ENCODE data around the gene HSPA1A. TPM values are rescaled to one million over a fixed set of nuclear protein-coding genes. Genes with fewer than 3 reads are reported as not detected.

Gene HSPA1A
- total and polyA plus RNA-seq, 9 of the 15 experiments (the other 6 are each of a cell fraction or from before 2014, with no cell fraction given): 2.2 to 273 (median 107) TPM

DNA sequence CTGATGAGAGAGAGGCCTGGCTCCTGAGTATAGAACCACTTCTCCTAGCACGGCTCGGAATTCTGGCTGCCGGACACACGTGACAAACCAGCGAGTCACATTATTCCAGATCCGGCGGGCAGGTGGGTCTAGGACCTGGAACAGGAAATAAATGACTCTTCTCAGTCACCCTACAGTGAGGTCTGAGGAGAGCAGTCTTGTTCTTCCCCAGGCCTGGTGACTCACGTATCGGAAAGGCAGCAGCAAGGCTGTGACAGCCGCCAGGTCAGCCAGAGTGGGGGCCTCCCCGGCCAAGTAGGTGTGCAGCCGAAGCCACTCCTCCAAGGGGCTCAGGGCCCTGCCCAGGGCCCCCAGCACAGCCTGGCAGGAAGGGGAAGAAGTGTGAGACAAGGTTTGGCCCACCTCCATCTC lies 22.6 kb upstream of the HSPA1A start:
- peak; percentile 38 to 60 (median 47) for DNase-seq (ENCODE audit: extremely low read depth in 1 of 4, low spot score in 3 of 4)

More for the DNA sequence above, 22.6 kb upstream of the HSPA1A start:
- in situ Hi-C loops (cut with MboI): no loop called here
- no peak for ATAC-seq
- Histone ChIP-seq H3K27ac (ENCODE audit: extremely low read depth, low read depth, low read length) (peak overlapping the region; percentile 28; the same call in 2 of the 3 replicates), H3K4me1 (replicated peaks in 1 of 2; ENCODE audit: control insufficient read depth in 2 of 2, insufficient read depth in 2 of 2, low read length in 2 of 2) (peaks cover 17 to 44% of the 10 kb centered on the region in 2 experiments), H3K4me3 (no peak overlapping the region), H3K9ac (ENCODE audit: insufficient read depth in 1 of 2, low read depth in 2 of 2, low read length in 2 of 2) (peak overlapping the region in 1 of 2 experiments; percentile 80; a peak in 2 of 4 replicates), H4K20me1 (replicated peaks; ENCODE audit: control insufficient read depth, insufficient read depth, low read length) (0 out of 2 replicates have a peak, but pooled peaks cover 3% of the 10 kb centered on the region), H3K9me3 (replicated peaks; ENCODE audit: control insufficient read depth, insufficient read depth, low read depth, low read length) (no peaks in the 10 kb centered on the region), H3K36me3 (ENCODE audit: control insufficient read depth, insufficient read depth, low read length) (peaks cover 71% of the 10 kb centered on the region), H2AFZ (ENCODE audit: low read depth, low read length) (no peak overlapping the region), H3K9me1 (ENCODE audit: control insufficient read depth, insufficient read depth, low read length) (no peaks in the 10 kb centered on the region), H3K79me2 (ENCODE audit: control insufficient read depth, insufficient read depth, low read length) (peaks cover 59% of the 10 kb centered on the region), H3K4me2 (ENCODE audit: insufficient read depth, low read length) (no peak overlapping the region), H3K27me3 (ENCODE audit: control insufficient read depth in 2 of 2, insufficient read depth in 2 of 2, low read length in 2 of 2) (no peaks in the 10 kb centered on the region)
- WGBS (ENCODE audit: insufficient coverage, low coverage, missing lambda C conversion rate): 85% methylated on average over 12 of the region's 12 CpGs
- CTCF ChIA-PET (ENCODE audit: low intra/inter-chr PET ratio): no interaction called here
- TF ChIP-seq OTX1 (CRISPR knock-in tag; IDR thresholded peaks at IDR 0.05) (no peak), RCOR1 (IDR thresholded peaks at IDR 0.05; ENCODE audit: borderline replicate concordance in 1 of 2, low read depth in 2 of 2, low read length in 2 of 2) (no peak), RBM14 (IDR thresholded peaks at IDR 0.05; ENCODE audit: borderline replicate concordance, insufficient read depth, low read depth, low read length) (0 out of 2 replicates have a peak, but pooled peaks have one; percentile 39), RBFOX2 (IDR thresholded peaks at IDR 0.05; ENCODE audit: low read depth, low read length) (peak; percentile 41), ESRRB (CRISPR knock-in tag; IDR thresholded peaks at IDR 0.05; ENCODE audit: borderline replicate concordance) (no peak), TAL1 (IDR thresholded peaks at IDR 0.05) (no peak), FOXK1 (CRISPR knock-in tag; IDR thresholded peaks at IDR 0.05; ENCODE audit: borderline replicate concordance) (0 out of 2 replicates have a peak, but pooled peaks have one; percentile 27), BHLHE40 (IDR thresholded peaks at IDR 0.05; ENCODE audit: low read length) (no peak), KAT7 (CRISPR knock-in tag; IDR thresholded peaks at IDR 0.05; ENCODE audit: borderline replicate concordance) (0 out of 2 replicates have a peak, but pooled peaks have one; percentile 17), FOSL1 (tag; conservative IDR thresholded peaks at IDR 0.05) (peak; percentile 57; the same call in 1 of the 2 replicates), POLR2G (IDR thresholded peaks at IDR 0.05; ENCODE audit: low read depth, low read length) (0 out of 2 replicates have a peak, but pooled peaks have one; percentile 17)
- TF ChIP-seq, protein P1, sequence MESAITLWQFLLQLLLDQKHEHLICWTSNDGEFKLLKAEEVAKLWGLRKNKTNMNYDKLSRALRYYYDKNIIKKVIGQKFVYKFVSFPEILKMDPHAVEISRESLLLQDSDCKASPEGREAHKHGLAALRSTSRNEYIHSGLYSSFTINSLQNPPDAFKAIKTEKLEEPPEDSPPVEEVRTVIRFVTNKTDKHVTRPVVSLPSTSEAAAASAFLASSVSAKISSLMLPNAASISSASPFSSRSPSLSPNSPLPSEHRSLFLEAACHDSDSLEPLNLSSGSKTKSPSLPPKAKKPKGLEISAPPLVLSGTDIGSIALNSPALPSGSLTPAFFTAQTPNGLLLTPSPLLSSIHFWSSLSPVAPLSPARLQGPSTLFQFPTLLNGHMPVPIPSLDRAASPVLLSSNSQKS (CRISPR knock-in tag; IDR thresholded peaks at IDR 0.05): no peak
- TF ChIP-seq, protein P2, sequence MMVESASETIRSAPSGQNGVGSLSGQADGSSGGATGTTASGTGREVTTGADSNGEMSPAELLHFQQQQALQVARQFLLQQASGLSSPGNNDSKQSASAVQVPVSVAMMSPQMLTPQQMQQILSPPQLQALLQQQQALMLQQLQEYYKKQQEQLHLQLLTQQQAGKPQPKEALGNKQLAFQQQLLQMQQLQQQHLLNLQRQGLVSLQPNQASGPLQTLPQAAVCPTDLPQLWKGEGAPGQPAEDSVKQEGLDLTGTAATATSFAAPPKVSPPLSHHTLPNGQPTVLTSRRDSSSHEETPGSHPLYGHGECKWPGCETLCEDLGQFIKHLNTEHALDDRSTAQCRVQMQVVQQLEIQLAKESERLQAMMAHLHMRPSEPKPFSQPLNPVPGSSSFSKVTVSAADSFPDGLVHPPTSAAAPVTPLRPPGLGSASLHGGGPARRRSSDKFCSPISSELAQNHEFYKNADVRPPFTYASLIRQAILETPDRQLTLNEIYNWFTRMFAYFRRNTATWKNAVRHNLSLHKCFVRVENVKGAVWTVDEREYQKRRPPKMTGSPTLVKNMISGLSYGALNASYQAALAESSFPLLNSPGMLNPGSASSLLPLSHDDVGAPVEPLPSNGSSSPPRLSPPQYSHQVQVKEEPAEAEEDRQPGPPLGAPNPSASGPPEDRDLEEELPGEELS (CRISPR knock-in tag; IDR thresholded peaks at IDR 0.05; ENCODE audit: borderline replicate concordance): peak; percentile 28; the same call in 1 of the 2 replicates
- TF ChIP-seq, protein P3, sequence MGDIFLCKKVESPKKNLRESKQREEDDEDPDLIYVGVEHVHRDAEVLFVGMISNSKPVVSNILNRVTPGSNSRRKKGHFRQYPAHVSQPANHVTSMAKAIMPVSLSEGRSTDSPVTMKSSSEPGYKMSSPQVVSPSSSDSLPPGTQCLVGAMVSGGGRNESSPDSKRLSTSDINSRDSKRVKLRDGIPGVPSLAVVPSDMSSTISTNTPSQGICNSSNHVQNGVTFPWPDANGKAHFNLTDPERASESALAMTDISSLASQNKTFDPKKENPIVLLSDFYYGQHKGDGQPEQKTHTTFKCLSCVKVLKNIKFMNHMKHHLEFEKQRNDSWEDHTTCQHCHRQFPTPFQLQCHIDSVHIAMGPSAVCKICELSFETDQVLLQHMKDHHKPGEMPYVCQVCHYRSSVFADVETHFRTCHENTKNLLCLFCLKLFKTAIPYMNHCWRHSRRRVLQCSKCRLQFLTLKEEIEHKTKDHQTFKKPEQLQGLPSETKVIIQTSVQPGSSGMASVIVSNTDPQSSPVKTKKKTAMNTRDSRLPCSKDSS (IDR thresholded peaks at IDR 0.05; ENCODE audit: low read depth, partially characterized antibody): no peak
- TF ChIP-seq, protein P4, sequence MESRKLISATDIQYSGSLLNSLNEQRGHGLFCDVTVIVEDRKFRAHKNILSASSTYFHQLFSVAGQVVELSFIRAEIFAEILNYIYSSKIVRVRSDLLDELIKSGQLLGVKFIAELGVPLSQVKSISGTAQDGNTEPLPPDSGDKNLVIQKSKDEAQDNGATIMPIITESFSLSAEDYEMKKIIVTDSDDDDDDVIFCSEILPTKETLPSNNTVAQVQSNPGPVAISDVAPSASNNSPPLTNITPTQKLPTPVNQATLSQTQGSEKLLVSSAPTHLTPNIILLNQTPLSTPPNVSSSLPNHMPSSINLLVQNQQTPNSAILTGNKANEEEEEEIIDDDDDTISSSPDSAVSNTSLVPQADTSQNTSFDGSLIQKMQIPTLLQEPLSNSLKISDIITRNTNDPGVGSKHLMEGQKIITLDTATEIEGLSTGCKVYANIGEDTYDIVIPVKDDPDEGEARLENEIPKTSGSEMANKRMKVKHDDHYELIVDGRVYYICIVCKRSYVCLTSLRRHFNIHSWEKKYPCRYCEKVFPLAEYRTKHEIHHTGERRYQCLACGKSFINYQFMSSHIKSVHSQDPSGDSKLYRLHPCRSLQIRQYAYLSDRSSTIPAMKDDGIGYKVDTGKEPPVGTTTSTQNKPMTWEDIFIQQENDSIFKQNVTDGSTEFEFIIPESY (CRISPR knock-in tag; IDR thresholded peaks at IDR 0.05): peak; percentile 49; the same call in 1 of the 2 replicates
- no peak for FAIRE-seq
- BruUV-seq (replicated peaks): no TSS peak
- POLR2A ChIA-PET: interaction anchor here (0.7 to 4.8 kb wide), 5 partner anchors 13 to 126 kb away, joined by 3 to 47 read pairs (median 4); partner anchors contain the start of genes LSM2 and VWA7
- intact Hi-C loops (cut with micrococcal nuclease): no loop called here
